SK-N-SH (cell line): ENCODE measurements around the gene CDKAL1. TPM values are rescaled to one million over a fixed set of nuclear protein-coding genes. Genes with fewer than 3 reads are reported as not detected.

Experiments
- CTCF ChIA-PET: fragments of 300-600, 350-600 bp; formaldehyde crosslinking; extraction: SDS; loops from one replicate; lab custom pipeline; 2021; lab: Yijun Ruan, JAX
- POLR2A ChIA-PET: fragments of 350-600 bp; sonication (Branson Sonifier 250); formaldehyde crosslinking; extraction: SDS; loops from one replicate; lab custom pipeline; 2020; ENCODE audit warnings: antibody characterized with exemption, inconsistent platforms; lab: Yijun Ruan, JAX
- DNase-seq: peaks from one replicate; pipeline ENCODE4 v3.0.0; 2012
- H2AFZ ChIP-seq: fragments of 200-600 bp; sonication (generic); 2 replicates; pipeline ENCODE4 v1.8.1; 2016; ENCODE audit warnings: antibody characterized with exemption, mild to moderate bottlenecking, low read depth
- H3F3A ChIP-seq: fragments of 200-600 bp; sonication (generic); replicated peaks from 2 replicates; pipeline ENCODE3; 2016; ENCODE audit warnings: antibody characterized with exemption, mild to moderate bottlenecking; ENCODE audit not compliant: insufficient read depth
- H3K27ac ChIP-seq, 2 experiments: fragments of 200-500 bp in 1 of 2; fragments of 200-600 bp in 1 of 2; sonication (Bioruptor generic) in 1 of 2; sonication (generic), shearing (Covaris generic) in 1 of 2; 2 replicates each; pipeline versions ENCODE4 v1.5.1 to v1.6.1; 2014 to 2016; ENCODE audit warnings: low read depth in 2 of 2, inconsistent platforms in 1 of 2, low read length in 1 of 2, mild to moderate bottlenecking in 1 of 2, mixed read lengths in 1 of 2
- H3K27me3 ChIP-seq: fragments of 200-600 bp; sonication (generic), shearing (Covaris generic); 2 replicates; pipeline ENCODE4 v1.6.1; 2016; ENCODE audit warnings: mixed run types; ENCODE audit not compliant: insufficient read depth
- H3K36me3 ChIP-seq, 2 experiments: fragments of 200-500 bp in 1 of 2; fragments of 200-600 bp in 1 of 2; sonication (Bioruptor generic) in 1 of 2; sonication (generic) in 1 of 2; replicated peaks in 1 of 2; 2 replicates each; pipeline versions ENCODE3 to v1.5.1; 2014 to 2016; ENCODE audit warnings: low read length in 1 of 2, mild to moderate bottlenecking in 1 of 2; ENCODE audit not compliant: insufficient read depth in 2 of 2, control insufficient read depth in 1 of 2
- H3K4me1 ChIP-seq, 2 experiments: fragments of 200-500 bp in 1 of 2; fragments of 200-600 bp in 1 of 2; sonication (Bioruptor generic) in 1 of 2; sonication (generic), shearing (Covaris generic) in 1 of 2; 2 replicates each; pipeline versions ENCODE4 v1.5.1 to v1.6.1; 2014 to 2016; ENCODE audit warnings: low read depth in 1 of 2, low read length in 1 of 2, mixed run types in 1 of 2; ENCODE audit not compliant: insufficient read depth in 2 of 2, control insufficient read depth in 1 of 2
- H3K4me2 ChIP-seq: fragments of 200-600 bp; sonication (generic), shearing (Covaris generic); 2 replicates; pipeline ENCODE4 v1.6.1; 2017; ENCODE audit warnings: mixed run types
- H3K4me3 ChIP-seq, 2 experiments: fragments of 200-500 bp in 1 of 2; fragments of 200-600 bp in 1 of 2; sonication (Bioruptor generic) in 1 of 2; sonication (generic), shearing (Covaris generic) in 1 of 2; 2 replicates each; pipeline versions ENCODE4 v1.5.1 to v1.8.1; 2014 to 2016; ENCODE audit warnings: low read depth in 2 of 2, inconsistent platforms in 1 of 2, low read length in 1 of 2, mild to moderate bottlenecking in 1 of 2, mixed read lengths in 1 of 2, moderate library complexity in 1 of 2
- H3K79me2 ChIP-seq: fragments of 200-600 bp; sonication (generic); 2 replicates; pipeline ENCODE4 v1.8.1; 2017; ENCODE audit warnings: mild to moderate bottlenecking; ENCODE audit not compliant: insufficient read depth
- H3K9ac ChIP-seq: fragments of 200-600 bp; sonication (generic); 2 replicates; pipeline ENCODE4 v1.6.1; 2017; ENCODE audit warnings: mixed run types
- H3K9me2 ChIP-seq: fragments of 200-600 bp; sonication (generic); 2 replicates; pipeline ENCODE4 v1.6.1; 2017; ENCODE audit warnings: mixed run types
- H3K9me3 ChIP-seq: fragments of 200-600 bp; sonication (generic); 2 replicates; pipeline ENCODE4 v1.6.1; 2017; ENCODE audit warnings: mixed run types, mild to moderate bottlenecking, moderate library complexity
- H4K20me1 ChIP-seq: fragments of 200-600 bp; sonication (generic); 2 replicates; pipeline ENCODE4 v1.6.1; 2017; ENCODE audit warnings: mild to moderate bottlenecking, mixed run types; ENCODE audit not compliant: insufficient read depth
- CHD2 ChIP-seq: fragments of 150-350 bp; IDR thresholded peaks from 2 replicates; pipeline ENCODE4 v1.6.1; 2018; ENCODE audit warnings: low read length; ENCODE audit not compliant: partially characterized antibody
- CTCF ChIP-seq: fragments of 200-600 bp; sonication (generic); IDR thresholded peaks from 2 replicates; pipeline ENCODE4 v1.6.1; 2017; ENCODE audit warnings: antibody characterized with exemption, mild to moderate bottlenecking, moderate library complexity
- ELF1 ChIP-seq: IDR thresholded peaks from 2 replicates; pipeline ENCODE4 v1.4.0; 2012
- FOXJ3 ChIP-seq: sonication (generic); formaldehyde crosslinking; IDR thresholded peaks from 2 replicates; pipeline ENCODE4 v1.5.1; 2020; ENCODE audit warnings: mild to moderate bottlenecking, missing genetic modification reagents
- GABPA ChIP-seq: IDR thresholded peaks from 2 replicates; pipeline ENCODE4 v1.4.0; 2012; ENCODE audit warnings: low read depth, mild to moderate bottlenecking
- GATA2 ChIP-seq: sonication (generic); formaldehyde crosslinking; IDR thresholded peaks from 2 replicates; pipeline ENCODE4 v1.5.0; 2020; ENCODE audit warnings: mild to moderate bottlenecking, missing genetic modification reagents
- MEF2A ChIP-seq: IDR thresholded peaks from 2 replicates; pipeline ENCODE4 v1.4.0; 2012; ENCODE audit warnings: low read depth, borderline replicate concordance
- NFIC ChIP-seq: IDR thresholded peaks from 2 replicates; pipeline ENCODE4 v1.4.0; 2012; ENCODE audit warnings: borderline replicate concordance
- NRF1 ChIP-seq: IDR thresholded peaks from 2 replicates; pipeline ENCODE4 v1.6.1; 2012; ENCODE audit warnings: low read depth, mild to moderate bottlenecking, low read length
- RAD21 ChIP-seq: IDR thresholded peaks from 2 replicates; pipeline ENCODE4 v1.6.1; 2012; ENCODE audit warnings: mild to moderate bottlenecking, low read length
- RFX5 ChIP-seq: IDR thresholded peaks from 2 replicates; pipeline ENCODE4 v1.6.1; 2012; ENCODE audit warnings: mild to moderate bottlenecking, improper control_type of control experiment, low read length
- RXRA ChIP-seq: IDR thresholded peaks from 2 replicates; pipeline ENCODE4 v1.4.0; 2012; ENCODE audit warnings: low read depth, mild to moderate bottlenecking, borderline replicate concordance
- TAF1 ChIP-seq: IDR thresholded peaks from 2 replicates; pipeline ENCODE4 v1.6.1; 2012; ENCODE audit warnings: low read depth, mild to moderate bottlenecking, low read length, moderate library complexity, borderline replicate concordance
- TEAD4 ChIP-seq: IDR thresholded peaks from 2 replicates; pipeline ENCODE4 v1.4.0; 2012; ENCODE audit warnings: mild to moderate bottlenecking, borderline replicate concordance; ENCODE audit not compliant: insufficient read depth
- USF1 ChIP-seq: IDR thresholded peaks from 2 replicates; pipeline ENCODE4 v1.4.0; 2012; ENCODE audit warnings: low read depth, borderline replicate concordance
- WGBS: methylation state at CpG from one replicate; pipeline ENCODE4 v1.1.6; 2017; ENCODE audit warnings: low lambda C conversion rate; 5-methylcytosine and 5-hydroxymethylcytosine counted together
- polyA plus RNA-seq, 3 experiments: library from polyadenylated mRNA; depleted of rRNA; stranded (reverse); fragments of >200 nt; gene quantifications; 2 replicates each; pipeline ENCODE4 v1.2.3, GENCODE V29; 2012
- TF ChIP-seq, protein P1 (sequence below): IDR thresholded peaks from 2 replicates; pipeline ENCODE4 v1.4.0; 2012; ENCODE audit warnings: low read depth, borderline replicate concordance
- TF ChIP-seq, protein P2 (sequence below): fragments of 150-350 bp; IDR thresholded peaks from 2 replicates; pipeline ENCODE4 v1.6.1; 2016; ENCODE audit warnings: mild to moderate bottlenecking, low read depth, low read length

The CDKAL1 gene
- polyA plus RNA-seq, 1 of the 3 experiments (the other 2 are of a cell fraction), result 2.6 TPM

- no peak overlapping the region for H3K9ac ChIP-seq
- POLR2A ChIA-PET, result no interaction called here
Measured at GRCh38 chr6:21102201-21102600, 567.9 kb downstream of the CDKAL1 start.

GRCh38 chr6:21102624-21103023 lies 568.4 kb downstream of the CDKAL1 start:
- POLR2A ChIA-PET, result no interaction called here
- Histone ChIP-seq H3K79me2 (no peaks in the 10 kb centered on the region), H2AFZ (no peak overlapping the region), H3K4me1 (no peaks in the 10 kb centered on the region; a peak in 1 of 4 replicates)
- WGBS, result 95% methylated on average over 7 of the region's 7 CpGs
- no peak for TF ChIP-seq TEAD4
- TF ChIP-seq, protein P1, sequence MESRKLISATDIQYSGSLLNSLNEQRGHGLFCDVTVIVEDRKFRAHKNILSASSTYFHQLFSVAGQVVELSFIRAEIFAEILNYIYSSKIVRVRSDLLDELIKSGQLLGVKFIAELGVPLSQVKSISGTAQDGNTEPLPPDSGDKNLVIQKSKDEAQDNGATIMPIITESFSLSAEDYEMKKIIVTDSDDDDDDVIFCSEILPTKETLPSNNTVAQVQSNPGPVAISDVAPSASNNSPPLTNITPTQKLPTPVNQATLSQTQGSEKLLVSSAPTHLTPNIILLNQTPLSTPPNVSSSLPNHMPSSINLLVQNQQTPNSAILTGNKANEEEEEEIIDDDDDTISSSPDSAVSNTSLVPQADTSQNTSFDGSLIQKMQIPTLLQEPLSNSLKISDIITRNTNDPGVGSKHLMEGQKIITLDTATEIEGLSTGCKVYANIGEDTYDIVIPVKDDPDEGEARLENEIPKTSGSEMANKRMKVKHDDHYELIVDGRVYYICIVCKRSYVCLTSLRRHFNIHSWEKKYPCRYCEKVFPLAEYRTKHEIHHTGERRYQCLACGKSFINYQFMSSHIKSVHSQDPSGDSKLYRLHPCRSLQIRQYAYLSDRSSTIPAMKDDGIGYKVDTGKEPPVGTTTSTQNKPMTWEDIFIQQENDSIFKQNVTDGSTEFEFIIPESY, result no peak
- TF ChIP-seq NFIC, result no peak
- TF ChIP-seq, protein P2, sequence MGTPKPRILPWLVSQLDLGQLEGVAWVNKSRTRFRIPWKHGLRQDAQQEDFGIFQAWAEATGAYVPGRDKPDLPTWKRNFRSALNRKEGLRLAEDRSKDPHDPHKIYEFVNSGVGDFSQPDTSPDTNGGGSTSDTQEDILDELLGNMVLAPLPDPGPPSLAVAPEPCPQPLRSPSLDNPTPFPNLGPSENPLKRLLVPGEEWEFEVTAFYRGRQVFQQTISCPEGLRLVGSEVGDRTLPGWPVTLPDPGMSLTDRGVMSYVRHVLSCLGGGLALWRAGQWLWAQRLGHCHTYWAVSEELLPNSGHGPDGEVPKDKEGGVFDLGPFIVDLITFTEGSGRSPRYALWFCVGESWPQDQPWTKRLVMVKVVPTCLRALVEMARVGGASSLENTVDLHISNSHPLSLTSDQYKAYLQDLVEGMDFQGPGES, result no peak
- TF ChIP-seq NRF1, result no peak
- TF ChIP-seq RAD21, result no peak
- TF ChIP-seq USF1, result no peak
- TF ChIP-seq CHD2, result no peak
- no peak for TF ChIP-seq RFX5
- TF ChIP-seq TAF1, result no peak
- TF ChIP-seq FOXJ3 (CRISPR knock-in tag), result no peak
- no peak for TF ChIP-seq GATA2 (CRISPR knock-in tag)
- TF ChIP-seq CTCF, result no peak
- no peak for TF ChIP-seq ELF1
- TF ChIP-seq GABPA, result no peak
- TF ChIP-seq, all 33 proteins: peak for 0
- CTCF ChIA-PET, result no interaction called here
- Histone ChIP-seq H4K20me1 (no peaks in the 10 kb centered on the region), H3F3A (no peaks in the 10 kb centered on the region), H3K27me3 (no peaks in the 10 kb centered on the region), H3K9ac (no peak overlapping the region), H3K36me3 (no peaks in the 10 kb centered on the region), H3K9me3 (no peaks in the 10 kb centered on the region), H3K4me3 (no peak overlapping the region), H3K9me2 (no peaks in the 10 kb centered on the region), H3K4me2 (no peak overlapping the region), H3K27ac (no peak overlapping the region)
- DNase-seq, result no peak

More at GRCh38 chr6:21102201-21102600, 567.9 kb downstream of the CDKAL1 start:
- H3K79me2 ChIP-seq, result no peaks in the 10 kb centered on the region
- H3F3A ChIP-seq, result no peaks in the 10 kb centered on the region
- CTCF ChIA-PET, result no interaction called here
- H3K36me3 ChIP-seq, result no peaks in the 10 kb centered on the region
- H2AFZ ChIP-seq, result no peak overlapping the region
- TF ChIP-seq RFX5, result no peak
- no peak for TF ChIP-seq RXRA
- TF ChIP-seq MEF2A, result no peak
- TF ChIP-seq, protein P2, result no peak
- TF ChIP-seq, all 33 proteins: peak for 0
- DNase-seq, result no peak
- H3K4me1 ChIP-seq, result no peaks in the 10 kb centered on the region; a peak in 1 of 4 replicates
- no peaks in the 10 kb centered on the region for H3K9me3 ChIP-seq
- H3K27me3 ChIP-seq, result no peaks in the 10 kb centered on the region
- 97% methylated on average over 7 of the region's 7 CpGs for WGBS
- H3K4me3 ChIP-seq, result no peak overlapping the region
- H3K27ac ChIP-seq, result no peak overlapping the region; a peak in 1 of 4 replicates
- no peak overlapping the region for H3K4me2 ChIP-seq
- H3K9me2 ChIP-seq, result no peaks in the 10 kb centered on the region
- H4K20me1 ChIP-seq, result no peaks in the 10 kb centered on the region
